HEK293 (cell line): ENCODE data around the gene UBR7.

Experiments used
- HOXA7 ChIP-seq: sonication (generic); formaldehyde crosslinking; IDR thresholded peaks from 2 replicates; pipeline ENCODE4 v1.8.1; 2022; ENCODE audit warnings: missing genetic modification reagents, borderline replicate concordance
- KLF1 ChIP-seq: fragments of 450-650 bp; formaldehyde crosslinking; IDR thresholded peaks from 2 replicates; pipeline ENCODE4 v1.5.1; 2016; ENCODE audit warnings: missing biosample characterization, missing genetic modification characterization
- MEIS1 ChIP-seq: sonication (generic); formaldehyde crosslinking; IDR thresholded peaks from 2 replicates; pipeline ENCODE4 v1.8.1; 2022; ENCODE audit warnings: missing genetic modification reagents, mild to moderate bottlenecking, borderline replicate concordance
- PATZ1 ChIP-seq: fragments of 450-650 bp; formaldehyde crosslinking; IDR thresholded peaks from 2 replicates; pipeline ENCODE4 v1.5.1; 2016; ENCODE audit warnings: missing biosample characterization, missing genetic modification characterization
- PRDM10 ChIP-seq: fragments of 450-650 bp; formaldehyde crosslinking; IDR thresholded peaks from 2 replicates; pipeline ENCODE4 v1.5.1; 2016; ENCODE audit warnings: missing biosample characterization, missing genetic modification characterization
- ZBTB17 ChIP-seq: fragments of 450-650 bp; formaldehyde crosslinking; IDR thresholded peaks from 2 replicates; pipeline ENCODE4 v1.5.1; 2016; ENCODE audit warnings: missing biosample characterization, missing genetic modification characterization
- ZBTB48 ChIP-seq: fragments of 450-650 bp; formaldehyde crosslinking; IDR thresholded peaks from 2 replicates; pipeline ENCODE4 v1.5.1; 2016; ENCODE audit warnings: missing biosample characterization, missing genetic modification characterization
- ZNF121 ChIP-seq: fragments of 450-650 bp; formaldehyde crosslinking; IDR thresholded peaks from 2 replicates; pipeline ENCODE4 v1.5.1; 2016; ENCODE audit warnings: missing biosample characterization, missing genetic modification characterization
- ZNF266 ChIP-seq: fragments of 450-650 bp; formaldehyde crosslinking; IDR thresholded peaks from 2 replicates; pipeline ENCODE4 v1.5.1; 2016; ENCODE audit warnings: missing biosample characterization, missing genetic modification characterization, low read depth
- ZNF280D ChIP-seq: fragments of 450-650 bp; formaldehyde crosslinking; IDR thresholded peaks from 2 replicates; pipeline ENCODE4 v1.5.1; 2016; ENCODE audit warnings: missing biosample characterization, missing genetic modification characterization
- ZNF302 ChIP-seq: fragments of 450-650 bp; formaldehyde crosslinking; IDR thresholded peaks from 2 replicates; pipeline ENCODE4 v1.5.1; 2016; ENCODE audit warnings: missing biosample characterization, missing genetic modification characterization, low read depth
- ZNF426 ChIP-seq: fragments of 450-650 bp; formaldehyde crosslinking; IDR thresholded peaks from 2 replicates; pipeline ENCODE4 v1.5.1; 2017; ENCODE audit warnings: missing biosample characterization, missing genetic modification characterization, mild to moderate bottlenecking, inconsistent platforms, moderate library complexity
- ZNF433 ChIP-seq: fragments of 450-650 bp; formaldehyde crosslinking; IDR thresholded peaks from 2 replicates; pipeline ENCODE4 v1.5.1; 2016; ENCODE audit warnings: missing biosample characterization, missing genetic modification characterization, low read depth
- ZNF501 ChIP-seq: fragments of 450-650 bp; formaldehyde crosslinking; IDR thresholded peaks from 2 replicates; pipeline ENCODE4 v1.5.1; 2016; ENCODE audit warnings: missing biosample characterization, missing genetic modification characterization
- ZNF561 ChIP-seq: fragments of 450-650 bp; IDR thresholded peaks from 2 replicates; pipeline ENCODE4 v1.5.1; 2018; ENCODE audit warnings: missing biosample characterization, missing genetic modification characterization, borderline replicate concordance
- ZSCAN4 ChIP-seq: fragments of 450-650 bp; formaldehyde crosslinking; IDR thresholded peaks from 2 replicates; pipeline ENCODE4 v1.5.1; 2017; ENCODE audit warnings: missing biosample characterization, missing genetic modification characterization
- TF ChIP-seq, protein P1 (sequence below): fragments of 450-650 bp; formaldehyde crosslinking; IDR thresholded peaks from 2 replicates; pipeline ENCODE4 v1.5.1; 2016; ENCODE audit warnings: missing biosample characterization, missing genetic modification characterization
- TF ChIP-seq, protein P2 (sequence below): fragments of 450-650 bp; formaldehyde crosslinking; IDR thresholded peaks from 2 replicates; pipeline ENCODE4 v1.5.1; 2016; ENCODE audit warnings: missing biosample characterization, missing genetic modification characterization, low read depth
- TF ChIP-seq, protein P3 (sequence below): sonication (generic); formaldehyde crosslinking; IDR thresholded peaks from 2 replicates; pipeline ENCODE4 v1.8.1; 2022; ENCODE audit warnings: mild to moderate bottlenecking, moderate library complexity, missing genetic modification reagents
- TF ChIP-seq, protein P4 (sequence below): fragments of 450-650 bp; formaldehyde crosslinking; IDR thresholded peaks from 2 replicates; pipeline ENCODE4 v1.5.1; 2016; ENCODE audit warnings: missing biosample characterization, missing genetic modification characterization

The UBR7 gene

DNA sequence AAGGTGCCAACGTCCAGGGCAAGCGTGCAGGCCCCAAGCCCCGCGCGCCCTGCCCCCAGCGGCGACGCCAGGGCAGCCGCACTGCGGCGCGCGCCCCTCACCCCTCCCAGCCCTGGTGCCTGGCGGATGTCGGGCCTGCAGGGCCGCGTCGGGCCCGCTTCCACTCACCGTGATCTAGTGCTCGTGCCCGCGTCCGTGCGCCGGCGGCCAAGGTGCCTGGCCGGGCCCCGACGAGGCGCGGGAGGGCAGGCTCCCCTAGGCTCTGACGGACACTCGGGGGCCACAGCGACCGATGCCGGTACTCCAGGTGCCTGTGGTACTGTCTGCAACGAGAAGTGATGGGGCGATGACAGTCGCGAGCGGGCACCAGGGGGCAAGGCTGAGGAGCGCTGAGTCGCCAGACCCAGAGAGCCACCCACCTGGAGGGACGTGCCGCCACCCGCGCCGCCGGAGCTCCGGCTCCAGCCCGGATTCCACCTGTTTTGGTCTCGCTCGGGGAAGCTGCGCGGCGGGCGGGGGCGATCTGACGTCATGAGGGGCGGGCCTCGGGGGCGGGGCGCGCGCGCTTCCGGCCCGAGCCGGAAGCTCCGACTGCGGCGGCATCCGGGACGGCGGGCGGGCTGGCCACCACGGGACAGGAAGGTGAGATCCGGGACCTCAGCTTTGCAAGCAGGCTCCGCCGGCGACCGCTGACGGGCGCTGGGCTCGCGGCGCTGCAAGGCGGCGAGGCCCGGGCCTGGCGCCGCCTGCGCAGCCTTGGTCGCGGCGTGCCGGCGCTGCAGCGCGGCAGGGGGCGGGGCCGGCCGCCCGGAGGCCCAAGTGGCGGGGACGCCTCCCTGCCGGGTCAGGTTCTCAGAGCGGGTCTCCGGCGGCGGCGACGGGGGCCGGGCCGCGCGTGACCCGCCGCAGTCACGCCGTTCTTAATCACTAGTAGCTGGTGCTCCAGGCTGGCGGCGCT lies 22.4 kb upstream of the UBR7 start, which contains the start of the genes LYSET and MOAP1 (continued):
- TF ChIP-seq PRDM10 (peak; percentile 74), ZNF121 (tag by site-specific recombination) (no peak), ZNF561 (tag by site-specific recombination) (peak; percentile 71; the same call in 1 of the 2 replicates), ZNF501 (peak; percentile 79; the same call in 1 of the 2 replicates), ZNF266 (tag by site-specific recombination) (no peak), HOXA7 (CRISPR knock-in tag) (no peak), MEIS1 (CRISPR knock-in tag) (no peak), ZNF280D (tag by site-specific recombination) (no peak), KLF1 (tag by site-specific recombination) (peak; percentile 50), ZBTB17 (tag by site-specific recombination) (peak; percentile 64; the same call in 1 of the 2 replicates), ZSCAN4 (tag by site-specific recombination) (no peak), ZNF433 (tag by site-specific recombination) (no peak), PATZ1 (tag by site-specific recombination) (peak; percentile 78), ZBTB48 (tag by site-specific recombination) (peak; percentile 81), ZNF302 (tag by site-specific recombination) (no peak), ZNF426 (tag by site-specific recombination) (no peak)
- TF ChIP-seq, protein P1, sequence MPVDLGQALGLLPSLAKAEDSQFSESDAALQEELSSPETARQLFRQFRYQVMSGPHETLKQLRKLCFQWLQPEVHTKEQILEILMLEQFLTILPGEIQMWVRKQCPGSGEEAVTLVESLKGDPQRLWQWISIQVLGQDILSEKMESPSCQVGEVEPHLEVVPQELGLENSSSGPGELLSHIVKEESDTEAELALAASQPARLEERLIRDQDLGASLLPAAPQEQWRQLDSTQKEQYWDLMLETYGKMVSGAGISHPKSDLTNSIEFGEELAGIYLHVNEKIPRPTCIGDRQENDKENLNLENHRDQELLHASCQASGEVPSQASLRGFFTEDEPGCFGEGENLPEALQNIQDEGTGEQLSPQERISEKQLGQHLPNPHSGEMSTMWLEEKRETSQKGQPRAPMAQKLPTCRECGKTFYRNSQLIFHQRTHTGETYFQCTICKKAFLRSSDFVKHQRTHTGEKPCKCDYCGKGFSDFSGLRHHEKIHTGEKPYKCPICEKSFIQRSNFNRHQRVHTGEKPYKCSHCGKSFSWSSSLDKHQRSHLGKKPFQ (tag by site-specific recombination), result no peak
- TF ChIP-seq, protein P2, sequence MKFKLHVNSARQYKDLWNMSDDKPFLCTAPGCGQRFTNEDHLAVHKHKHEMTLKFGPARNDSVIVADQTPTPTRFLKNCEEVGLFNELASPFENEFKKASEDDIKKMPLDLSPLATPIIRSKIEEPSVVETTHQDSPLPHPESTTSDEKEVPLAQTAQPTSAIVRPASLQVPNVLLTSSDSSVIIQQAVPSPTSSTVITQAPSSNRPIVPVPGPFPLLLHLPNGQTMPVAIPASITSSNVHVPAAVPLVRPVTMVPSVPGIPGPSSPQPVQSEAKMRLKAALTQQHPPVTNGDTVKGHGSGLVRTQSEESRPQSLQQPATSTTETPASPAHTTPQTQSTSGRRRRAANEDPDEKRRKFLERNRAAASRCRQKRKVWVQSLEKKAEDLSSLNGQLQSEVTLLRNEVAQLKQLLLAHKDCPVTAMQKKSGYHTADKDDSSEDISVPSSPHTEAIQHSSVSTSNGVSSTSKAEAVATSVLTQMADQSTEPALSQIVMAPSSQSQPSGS (tag by site-specific recombination), result peak; percentile 82
- TF ChIP-seq, protein P3, sequence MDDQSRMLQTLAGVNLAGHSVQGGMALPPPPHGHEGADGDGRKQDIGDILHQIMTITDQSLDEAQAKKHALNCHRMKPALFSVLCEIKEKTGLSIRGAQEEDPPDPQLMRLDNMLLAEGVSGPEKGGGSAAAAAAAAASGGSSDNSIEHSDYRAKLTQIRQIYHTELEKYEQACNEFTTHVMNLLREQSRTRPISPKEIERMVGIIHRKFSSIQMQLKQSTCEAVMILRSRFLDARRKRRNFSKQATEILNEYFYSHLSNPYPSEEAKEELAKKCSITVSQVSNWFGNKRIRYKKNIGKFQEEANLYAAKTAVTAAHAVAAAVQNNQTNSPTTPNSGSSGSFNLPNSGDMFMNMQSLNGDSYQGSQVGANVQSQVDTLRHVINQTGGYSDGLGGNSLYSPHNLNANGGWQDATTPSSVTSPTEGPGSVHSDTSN (CRISPR knock-in tag), result no peak; the same call in 1 of the 2 replicates
- TF ChIP-seq, protein P4, sequence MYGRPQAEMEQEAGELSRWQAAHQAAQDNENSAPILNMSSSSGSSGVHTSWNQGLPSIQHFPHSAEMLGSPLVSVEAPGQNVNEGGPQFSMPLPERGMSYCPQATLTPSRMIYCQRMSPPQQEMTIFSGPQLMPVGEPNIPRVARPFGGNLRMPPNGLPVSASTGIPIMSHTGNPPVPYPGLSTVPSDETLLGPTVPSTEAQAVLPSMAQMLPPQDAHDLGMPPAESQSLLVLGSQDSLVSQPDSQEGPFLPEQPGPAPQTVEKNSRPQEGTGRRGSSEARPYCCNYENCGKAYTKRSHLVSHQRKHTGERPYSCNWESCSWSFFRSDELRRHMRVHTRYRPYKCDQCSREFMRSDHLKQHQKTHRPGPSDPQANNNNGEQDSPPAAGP (tag by site-specific recombination), result peak; percentile 82
